Measurements from ENCODE around the gene PPM1M. TPM values are rescaled to one million over a fixed set of nuclear protein-coding genes. Genes with fewer than 3 reads are reported as not detected.

The PPM1M gene
- total and polyA plus RNA-seq, 3 experiments from 2014 or later, result 56.6 to 81.8 (median 60.8) TPM

DNA sequence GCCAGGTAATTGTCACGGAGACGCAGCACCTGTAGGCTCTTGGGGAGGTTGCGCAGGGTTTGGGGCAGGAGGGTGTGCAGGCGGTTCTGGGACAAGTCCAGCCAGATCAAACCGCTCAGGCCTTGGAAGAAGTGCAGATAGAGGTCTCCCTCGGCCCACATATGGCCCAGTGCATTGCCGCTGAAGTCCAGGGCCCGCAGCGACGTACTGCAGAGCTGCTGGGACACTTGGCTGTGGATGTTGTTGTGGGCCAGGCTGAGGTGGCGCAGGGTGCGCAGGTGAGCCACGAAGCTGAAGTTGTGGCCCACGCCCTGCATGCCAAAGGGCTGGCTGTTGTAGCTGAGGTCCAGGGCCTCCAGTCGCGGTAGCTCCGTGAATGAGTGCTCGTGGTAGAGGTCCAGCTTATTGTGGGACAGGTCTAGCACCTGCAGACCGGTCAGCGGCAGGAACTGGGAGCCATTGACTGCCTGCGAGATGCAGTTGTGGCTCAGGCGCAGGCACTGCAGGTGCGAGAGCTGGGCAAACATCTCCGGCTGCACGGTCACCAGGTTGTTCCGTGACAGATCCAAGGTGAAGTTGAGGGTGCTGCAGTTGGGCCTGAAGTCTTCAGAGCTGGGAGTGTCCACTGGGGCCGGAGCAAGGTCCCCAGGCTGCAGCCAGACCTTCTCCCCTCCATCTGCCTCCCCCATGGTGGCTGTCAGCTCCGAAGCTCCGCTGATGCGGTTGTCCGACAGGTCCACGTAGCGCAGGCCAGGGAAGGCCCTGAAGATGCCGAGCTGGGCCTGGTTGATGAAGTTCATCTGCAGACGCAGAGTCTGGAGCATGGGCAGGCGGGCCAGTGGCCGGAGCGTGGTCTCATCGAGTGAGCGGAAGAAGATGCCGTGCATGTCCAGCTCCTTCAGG lies 23.0 kb upstream of the PPM1M start:
- H3K9me3 Mint-ChIP-seq, result no peaks in the 10 kb centered on the region
- DNase-seq, result no peak
- ChIA-PET CTCF (interaction anchor here (0.8 to 9.2 kb wide), 15 partner anchors 8 to 238 kb away, joined by 3 to 111 read pairs (median 3); partner anchors contain the start of genes DNAH1, GLYCTK and TWF2), POLR2A (interaction anchor here (0.6 to 3.6 kb wide), 12 partner anchors 8 to 233 kb away, joined by 3 to 17 read pairs (median 4); partner anchors contain the start of genes NISCH, POC1A, PPM1M and TWF2)
- H3K27ac Mint-ChIP-seq, result peak overlapping the region; percentile 63 to 95 (median 88)
- Histone ChIP-seq H3K27me3 (ENCODE audit: insufficient read depth, low read length, poor library complexity, severe bottlenecking) (no peaks in the 10 kb centered on the region), H3K4me3 (ENCODE audit: low read length) (peak overlapping the region; percentile 62), H3K9me3 (ENCODE audit: low read length) (no peaks in the 10 kb centered on the region), H3K36me3 (ENCODE audit: insufficient read depth, low read length) (no peaks in the 10 kb centered on the region), H3K27ac (ENCODE audit: low read depth, low read length) (peak overlapping the region; percentile 29), H3K4me1 (ENCODE audit: insufficient read depth, low read length) (peaks cover 95% of the 10 kb centered on the region)
- peaks cover 0 to 5% (median 0%) of the 10 kb centered on the region in 3 donors for H3K36me3 Mint-ChIP-seq
- peaks cover 77 to 96% (median 80%) of the 10 kb centered on the region in 3 donors for H3K4me1 Mint-ChIP-seq
- peak overlapping the region; percentile 53 to 89 (median 79) for H3K4me3 Mint-ChIP-seq
- H3K27me3 Mint-ChIP-seq, result no peaks in the 10 kb centered on the region

DNA sequence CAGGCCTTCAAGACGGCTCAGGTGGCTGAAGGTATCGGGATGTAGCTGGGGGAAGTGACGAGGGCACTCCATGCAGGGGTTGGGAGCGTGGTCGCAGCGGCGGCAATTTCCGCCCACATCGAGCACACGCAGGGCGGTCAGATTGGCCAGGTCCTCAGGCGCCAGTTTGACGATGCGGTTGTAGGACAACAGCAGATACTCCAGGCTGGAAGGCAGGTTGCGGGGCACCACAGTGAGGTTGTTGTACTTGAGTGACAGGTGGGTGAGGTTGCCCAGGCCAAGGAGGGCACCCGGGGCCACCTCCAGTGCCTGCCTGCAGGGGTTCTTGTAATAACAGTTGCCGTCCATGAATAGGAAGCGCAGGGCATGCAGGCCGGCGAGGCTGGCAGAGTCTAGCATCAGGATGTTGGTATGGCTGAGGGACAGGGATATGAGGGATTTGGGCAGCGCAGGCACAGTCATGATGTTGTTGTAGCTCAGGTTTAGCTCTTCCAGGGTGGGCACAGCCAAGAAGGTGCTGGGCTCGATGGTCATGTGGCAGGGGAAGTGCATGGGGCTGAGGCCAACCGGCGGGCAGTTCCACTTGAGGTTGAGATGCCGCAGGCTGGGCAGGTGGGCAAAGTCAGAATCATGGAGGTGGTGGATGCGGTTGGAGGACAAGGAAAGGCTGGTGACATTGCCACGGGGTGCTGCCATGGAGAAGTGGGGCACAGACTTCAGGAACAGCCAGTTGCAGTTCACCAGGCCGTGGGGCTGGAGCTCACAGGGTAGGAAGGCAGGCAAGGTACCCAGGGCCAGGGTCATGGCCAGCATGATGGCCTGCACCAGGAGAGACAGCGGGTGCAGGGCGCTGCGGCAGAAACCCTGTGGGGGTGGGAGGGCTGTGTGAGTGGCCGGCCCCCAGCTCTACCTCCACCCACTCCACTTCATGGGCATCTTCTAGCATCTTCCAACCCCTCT lies 21.8 kb upstream of the PPM1M start:
- ChIA-PET CTCF (interaction anchor here (0.5 to 9.2 kb wide), 8 partner anchors 7 to 97 kb away, joined by 3 to 106 read pairs (median 4); partner anchors contain the start of genes PPM1M, TWF2 and WDR82), POLR2A (interaction anchor here (0.5 to 1.2 kb wide), 2 partner anchors 8 to 97 kb away, joined by 3 read pairs; no protein-coding TSS in a partner anchor)
- Histone ChIP-seq H3K36me3 (ENCODE audit: insufficient read depth, low read length) (no peaks in the 10 kb centered on the region), H3K4me1 (ENCODE audit: insufficient read depth, low read length) (peaks cover 83% of the 10 kb centered on the region), H3K27me3 (ENCODE audit: insufficient read depth, low read length, poor library complexity, severe bottlenecking) (no peaks in the 10 kb centered on the region), H3K27ac (ENCODE audit: low read depth, low read length) (no peak overlapping the region), H3K4me3 (ENCODE audit: low read length) (no peak overlapping the region), H3K9me3 (ENCODE audit: low read length) (no peaks in the 10 kb centered on the region)
- peak overlapping the region in 7 of 8 donors; percentile 42 to 98 (median 84) for H3K27ac Mint-ChIP-seq
- H3K36me3 Mint-ChIP-seq, result peaks cover 0 to 14% (median 0%) of the 10 kb centered on the region in 3 donors
- H3K4me1 Mint-ChIP-seq, result peaks cover 66 to 88% (median 68%) of the 10 kb centered on the region in 3 donors
- DNase-seq, result no peak
- peak overlapping the region; percentile 9 to 61 (median 53) for H3K4me3 Mint-ChIP-seq
- no peaks in the 10 kb centered on the region for H3K9me3 Mint-ChIP-seq
- H3K27me3 Mint-ChIP-seq, result no peaks in the 10 kb centered on the region

DNA sequence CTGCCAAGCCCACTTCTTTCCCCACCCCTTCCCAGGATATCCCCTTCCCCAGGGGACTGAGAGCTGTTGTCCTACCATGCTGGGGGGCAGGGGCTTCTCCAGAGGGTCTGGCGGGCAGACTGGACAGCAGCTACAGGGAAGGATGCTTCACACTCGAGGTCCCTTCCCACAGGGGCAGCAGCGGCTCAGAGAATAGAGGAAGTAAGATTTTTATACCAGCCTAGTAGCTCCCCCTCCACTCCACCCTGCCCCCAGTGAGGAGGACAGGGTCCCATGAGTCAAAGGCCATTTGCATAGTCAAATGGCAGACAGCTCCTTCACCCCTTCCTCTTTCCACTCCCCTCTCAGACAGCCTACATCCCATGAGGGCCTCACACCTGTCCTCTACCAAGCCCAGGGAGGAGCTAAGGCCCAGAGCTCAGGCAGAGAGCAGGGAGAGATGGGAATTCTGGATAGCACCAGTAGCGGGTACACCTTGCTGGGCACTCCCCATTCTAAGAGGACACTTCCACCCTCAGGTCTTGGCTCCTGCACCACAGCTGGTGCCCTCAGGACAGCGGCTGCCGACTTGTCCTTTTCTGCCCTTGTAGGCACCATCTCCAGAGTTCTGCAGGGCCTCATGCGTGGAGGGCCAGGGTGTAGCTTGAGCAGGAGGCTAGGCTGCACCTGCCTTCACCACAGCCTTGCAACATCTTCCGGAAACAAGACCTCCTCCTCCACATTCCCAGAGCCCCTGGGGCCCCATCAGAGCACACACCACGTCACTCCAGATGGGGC lies 19.9 kb upstream of the PPM1M start, which contains the start of gene TLR9:
TLR9 (minus strand) TSS at position 194 of the 777 bp plus-strand sequence; CDS start at position 78, 116 bp downstream.
- ChIA-PET CTCF (interaction anchor here (3.6 to 7.3 kb wide), 2 partner anchors 12 to 114 kb away, joined by 21 to 68 read pairs; partner anchors contain the start of gene TWF2), POLR2A (no interaction called here)
- Histone ChIP-seq H3K27me3 (ENCODE audit: insufficient read depth, low read length, poor library complexity, severe bottlenecking) (no peaks in the 10 kb centered on the region), H3K9me3 (ENCODE audit: low read length) (no peaks in the 10 kb centered on the region), H3K4me3 (ENCODE audit: low read length) (peak within 1 kb of the TSS; percentile 39), H3K36me3 (ENCODE audit: insufficient read depth, low read length) (peaks cover 9% of the 10 kb centered on the region), H3K4me1 (ENCODE audit: insufficient read depth, low read length) (peaks cover 64% of the 10 kb centered on the region), H3K27ac (ENCODE audit: low read depth, low read length) (no peak within 1 kb of the TSS)
- Mint-ChIP-seq H3K4me1 (peaks cover 50 to 73% (median 50%) of the 10 kb centered on the region in 3 donors), H3K36me3 (peaks cover 0 to 33% (median under 1%) of the 10 kb centered on the region in 3 donors), H3K4me3 (peak within 1 kb of the TSS in 6 of 7 donors; percentile 8 to 56 (median 33)), H3K9me3 (no peaks in the 10 kb centered on the region), H3K27ac (peak within 1 kb of the TSS; percentile 56 to 91 (median 75)), H3K27me3 (no peaks in the 10 kb centered on the region)
- DNase-seq, result peak in 1 of 5 donors; percentile 49

DNA sequence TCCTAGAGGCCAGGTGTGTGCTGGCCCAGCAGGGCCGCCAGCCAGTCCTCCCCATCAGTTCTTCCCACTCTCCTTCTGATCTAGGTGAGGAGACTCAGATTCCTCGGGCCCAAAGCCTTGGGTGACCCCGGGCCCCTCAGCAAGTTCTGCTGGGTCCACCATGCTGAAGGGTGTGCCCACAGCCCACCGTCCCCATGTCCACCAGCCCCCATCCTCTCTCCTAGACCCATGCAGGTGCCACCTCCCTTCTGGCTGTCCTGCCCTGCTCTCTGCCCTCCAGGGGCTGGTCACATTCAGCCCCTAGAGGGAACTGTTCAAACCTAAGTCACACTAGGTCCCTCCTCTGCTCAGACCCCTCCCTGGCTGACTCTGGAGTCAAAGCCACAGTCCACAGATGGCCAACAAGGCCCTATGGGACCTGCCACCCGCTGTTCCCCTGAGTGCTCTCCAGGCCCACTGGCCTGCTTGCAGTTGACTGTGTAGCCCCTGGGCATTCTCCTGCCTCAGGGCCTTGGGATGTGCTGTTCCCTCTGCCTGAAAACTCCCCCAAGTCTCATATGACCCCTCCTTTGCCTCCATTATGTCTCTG lies 19.2 kb upstream of the PPM1M start:
- DNase-seq, result no peak
- Histone ChIP-seq H3K4me1 (ENCODE audit: insufficient read depth, low read length) (peaks cover 60% of the 10 kb centered on the region), H3K27me3 (ENCODE audit: insufficient read depth, low read length, poor library complexity, severe bottlenecking) (no peaks in the 10 kb centered on the region), H3K36me3 (ENCODE audit: insufficient read depth, low read length) (peaks cover 16% of the 10 kb centered on the region), H3K27ac (ENCODE audit: low read depth, low read length) (no peak overlapping the region), H3K9me3 (ENCODE audit: low read length) (no peaks in the 10 kb centered on the region), H3K4me3 (ENCODE audit: low read length) (no peak overlapping the region)
- H3K4me3 Mint-ChIP-seq, result peak overlapping the region in 5 of 7 donors; percentile 5 to 56 (median 34)
- H3K9me3 Mint-ChIP-seq, result no peaks in the 10 kb centered on the region
- H3K4me1 Mint-ChIP-seq, result peaks cover 46 to 69% (median 47%) of the 10 kb centered on the region in 3 donors
- no peaks in the 10 kb centered on the region for H3K27me3 Mint-ChIP-seq
- ChIA-PET CTCF (interaction anchor here (1.5 to 7.3 kb wide), 4 partner anchors 8 to 220 kb away, joined by 4 to 68 read pairs (median 14); partner anchors contain the start of gene TWF2), POLR2A (no interaction called here)
- H3K36me3 Mint-ChIP-seq, result peaks cover 0 to 38% (median 4%) of the 10 kb centered on the region in 3 donors
- peak overlapping the region; percentile 47 to 91 (median 71) for H3K27ac Mint-ChIP-seq

DNA sequence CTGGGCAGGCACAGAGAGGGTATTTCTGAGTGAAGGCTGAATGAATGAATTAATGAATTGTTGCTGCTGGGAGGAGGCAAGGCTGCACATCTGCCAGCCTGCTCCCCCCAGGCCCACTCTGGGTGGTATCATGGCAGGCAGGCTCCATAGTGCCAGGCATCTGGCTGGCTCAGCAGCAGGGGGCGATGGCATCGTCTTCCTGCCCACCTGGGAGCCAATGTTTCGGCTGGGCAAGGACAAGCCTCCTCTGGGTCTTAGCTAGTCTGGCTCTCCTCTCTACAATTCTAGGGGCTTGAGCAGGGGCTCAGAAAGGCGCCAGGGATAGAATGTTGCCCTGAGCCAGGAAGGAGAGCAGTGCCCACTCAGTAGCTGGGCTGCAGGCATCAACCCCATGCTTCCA lies 18.4 kb upstream of the PPM1M start:
- H3K36me3 Mint-ChIP-seq, result peaks cover 0 to 44% (median 6%) of the 10 kb centered on the region in 3 donors
- H3K27me3 Mint-ChIP-seq, result no peaks in the 10 kb centered on the region
- H3K4me1 Mint-ChIP-seq, result peaks cover 46 to 69% (median 46%) of the 10 kb centered on the region in 3 donors
- H3K27ac ChIP-seq (ENCODE audit: low read depth, low read length), result no peak overlapping the region
- H3K27ac Mint-ChIP-seq, result peak overlapping the region in 6 of 8 donors; percentile 2 to 91 (median 53)
- DNase-seq, result no peak
- no peaks in the 10 kb centered on the region for H3K9me3 Mint-ChIP-seq
- H3K4me3 ChIP-seq (ENCODE audit: low read length), result no peak overlapping the region
- POLR2A ChIA-PET, result no interaction called here
- H3K36me3 ChIP-seq (ENCODE audit: insufficient read depth, low read length), result peaks cover 24% of the 10 kb centered on the region
- H3K4me1 ChIP-seq (ENCODE audit: insufficient read depth, low read length), result peaks cover 60% of the 10 kb centered on the region
- no peak overlapping the region for H3K4me3 Mint-ChIP-seq
- no peaks in the 10 kb centered on the region for H3K9me3 ChIP-seq (ENCODE audit: low read length)
- H3K27me3 ChIP-seq (ENCODE audit: insufficient read depth, low read length, poor library complexity, severe bottlenecking), result no peaks in the 10 kb centered on the region
- CTCF ChIA-PET, result interaction anchor here (0.7 to 3.6 kb wide), 5 partner anchors 9 to 219 kb away, joined by 3 to 21 read pairs (median 4); partner anchors contain the start of gene WDR82

DNA sequence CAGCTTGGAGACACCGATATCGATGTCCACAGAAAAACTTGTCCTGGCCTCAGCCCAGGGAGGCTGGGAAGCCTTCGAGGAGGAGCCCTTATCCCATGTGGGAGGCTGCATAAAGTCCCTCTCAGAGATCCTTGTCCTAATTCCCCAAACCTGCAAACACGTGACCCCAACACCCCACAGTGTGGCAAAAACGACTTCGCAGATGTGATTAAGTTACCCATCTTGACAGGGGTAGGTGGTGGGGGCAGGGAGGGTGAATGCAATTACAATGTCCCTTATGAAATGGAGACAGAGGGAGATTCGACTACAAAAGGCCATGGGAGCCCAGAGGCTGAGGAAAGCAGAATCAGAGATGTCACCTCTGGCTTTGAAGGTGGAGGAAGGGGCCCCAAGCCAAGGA lies 17.8 kb upstream of the PPM1M start:
- no peaks in the 10 kb centered on the region for H3K9me3 ChIP-seq (ENCODE audit: low read length)
- peak overlapping the region in 4 of 8 donors; percentile 36 to 74 (median 54) for H3K27ac Mint-ChIP-seq
- no peak overlapping the region for H3K4me3 ChIP-seq (ENCODE audit: low read length)
- no peaks in the 10 kb centered on the region for H3K27me3 Mint-ChIP-seq
- ChIA-PET CTCF (interaction anchor here (1.3 to 3.6 kb wide), 4 partner anchors 10 to 218 kb away, joined by 3 to 21 read pairs (median 5); no protein-coding TSS in a partner anchor), POLR2A (no interaction called here)
- no peaks in the 10 kb centered on the region for H3K9me3 Mint-ChIP-seq
- H3K4me3 Mint-ChIP-seq, result peak overlapping the region in 1 of 7 donors; percentile 38
- H3K27me3 ChIP-seq (ENCODE audit: insufficient read depth, low read length, poor library complexity, severe bottlenecking), result no peaks in the 10 kb centered on the region
- peaks cover 60% of the 10 kb centered on the region for H3K4me1 ChIP-seq (ENCODE audit: insufficient read depth, low read length)
- DNase-seq, result no peak
- peaks cover 43 to 68% (median 47%) of the 10 kb centered on the region in 3 donors for H3K4me1 Mint-ChIP-seq
- H3K27ac ChIP-seq (ENCODE audit: low read depth, low read length), result no peak overlapping the region
- peaks cover 0 to 50% (median 6%) of the 10 kb centered on the region in 3 donors for H3K36me3 Mint-ChIP-seq
- H3K36me3 ChIP-seq (ENCODE audit: insufficient read depth, low read length), result peaks cover 26% of the 10 kb centered on the region

Measured in CD8-positive, alpha-beta memory T cell (primary cell).